ENCODE measurements around the gene UGT2A2. TPM values are rescaled to one million over a fixed set of nuclear protein-coding genes. Genes with fewer than 3 reads are reported as not detected.

The UGT2A2 gene
- total RNA-seq, 1 donor from 2014 or later, result not detected

DNA sequence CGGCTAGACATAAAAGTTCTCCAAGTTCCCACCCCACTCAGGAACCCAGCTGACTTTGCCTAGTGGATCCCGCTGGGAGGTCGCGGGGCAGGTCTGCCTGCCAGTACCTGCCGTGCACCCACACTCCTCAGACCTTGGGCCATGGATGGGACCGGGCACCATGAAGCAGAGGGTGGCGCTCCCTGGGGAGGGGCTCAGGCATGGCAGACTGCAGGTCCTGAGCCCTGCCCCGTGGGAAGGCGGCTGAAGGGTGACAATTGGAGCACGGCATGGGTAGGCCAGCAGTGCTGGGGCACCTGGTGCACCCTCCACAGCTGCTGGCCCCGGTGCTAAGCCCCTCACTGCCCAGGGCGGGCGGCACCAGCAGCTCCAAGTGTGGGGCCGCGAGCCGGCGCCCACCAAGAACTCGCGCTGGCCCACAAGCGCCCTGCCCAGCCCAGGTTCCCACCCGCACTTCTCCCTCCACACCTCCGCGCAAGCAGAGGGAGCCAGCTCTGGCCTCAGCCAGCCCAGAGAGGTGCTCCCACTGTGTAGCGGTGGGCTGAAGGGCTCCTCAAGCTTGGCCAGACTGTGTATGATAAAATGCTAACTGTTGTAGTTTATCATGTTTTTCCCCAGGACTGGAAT, 63.1 kb downstream of the UGT2A2 start:
- DNase-seq (ENCODE audit: low read depth in 2 of 2), result no peak

DNA sequence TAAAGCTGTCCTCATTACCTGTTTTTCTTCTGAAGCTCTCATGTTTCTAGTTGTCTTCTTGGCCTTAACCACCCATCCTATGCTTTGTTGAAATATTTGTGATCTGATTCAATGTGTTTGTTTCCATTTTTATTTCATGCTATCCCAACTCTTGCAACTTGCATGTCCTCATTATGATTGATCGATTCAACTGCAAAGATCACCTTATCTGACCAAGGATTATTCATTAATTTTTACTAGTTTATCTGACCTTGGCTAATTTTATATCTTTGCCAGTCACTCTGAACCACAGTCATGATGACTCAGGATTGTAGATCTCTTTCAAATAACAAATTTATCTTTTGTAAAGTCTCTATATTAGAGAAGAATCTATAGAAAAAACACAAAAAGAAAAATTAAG, 70.7 kb downstream of the UGT2A2 start:
- DNase-seq (ENCODE audit: low read depth in 2 of 2), result no peak

DNA sequence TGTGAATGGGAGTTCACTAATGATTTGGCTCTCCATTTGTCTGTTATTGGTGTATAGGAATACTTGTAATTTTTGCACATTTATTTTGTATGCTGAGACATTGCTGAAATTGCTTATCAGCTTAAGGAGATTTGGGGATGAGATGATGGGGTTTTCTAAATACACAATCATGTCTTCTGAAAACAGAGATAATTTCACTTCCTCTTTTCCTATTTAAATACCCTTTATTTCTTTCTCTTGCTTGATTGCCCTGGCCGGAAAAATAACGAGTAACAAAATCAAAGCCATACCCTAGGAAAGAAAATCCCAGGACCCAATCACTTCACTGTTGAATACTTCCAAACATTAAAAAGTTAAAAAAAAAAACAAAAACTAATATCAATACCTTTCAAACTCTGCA, 76.0 kb downstream of the UGT2A2 start:
- no peak for DNase-seq (ENCODE audit: low read depth in 2 of 2)

DNA sequence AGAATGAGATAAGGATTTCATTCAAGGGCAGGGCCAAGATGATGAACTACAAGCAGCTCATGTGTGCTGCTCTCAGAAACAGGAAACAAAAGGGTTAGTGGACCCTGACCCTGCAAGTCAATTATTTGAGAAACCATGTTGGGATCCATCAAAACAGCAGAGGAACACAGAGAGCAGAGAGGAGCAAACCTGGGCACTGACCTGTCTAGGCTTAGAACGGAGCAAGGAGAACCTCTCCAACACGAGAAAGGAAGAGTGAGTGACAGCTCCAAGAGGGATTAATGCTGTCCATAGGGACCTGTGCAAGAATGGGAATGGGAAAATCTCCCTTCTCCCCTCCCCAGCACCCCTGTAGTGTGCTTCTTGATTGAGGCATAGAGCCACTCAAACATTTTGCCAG, 89.8 kb downstream of the UGT2A2 start:
- no peak for DNase-seq (ENCODE audit: low read depth in 2 of 2)

DNA sequence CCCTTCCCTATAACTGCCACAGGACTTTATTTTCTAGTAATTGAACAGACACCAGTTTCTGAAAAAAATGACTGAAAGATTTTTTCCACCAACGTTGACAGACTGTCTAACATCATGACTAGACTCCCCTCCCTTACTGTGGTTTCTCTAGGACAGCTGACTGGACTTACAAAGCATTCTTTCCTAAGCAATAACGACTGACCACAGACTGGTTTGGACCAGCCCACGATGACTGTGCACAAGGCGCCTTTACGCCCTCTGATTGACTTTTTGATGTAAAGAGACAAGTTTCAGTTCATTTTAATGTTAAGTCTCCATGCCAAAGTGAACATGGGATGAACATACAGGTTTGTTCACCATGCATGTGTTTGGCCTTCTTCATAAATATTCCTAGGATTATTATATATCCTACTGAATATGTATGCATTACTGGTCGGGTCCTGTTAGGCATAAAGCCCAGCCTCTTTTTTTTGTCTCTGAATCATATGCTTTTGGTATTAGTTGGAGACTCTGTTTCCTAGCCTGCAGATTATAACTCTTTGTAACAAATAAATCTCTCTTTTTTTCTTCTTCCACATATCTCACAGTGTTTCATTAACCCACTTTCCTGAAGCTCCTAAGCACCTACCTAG, 93.2 kb downstream of the UGT2A2 start:
- DNase-seq (ENCODE audit: low read depth in 2 of 2), result no peak

Other genes starting within 250 kb of the UGT2A2 start
- gene UGT2B4, start 143.7 kb downstream of the UGT2A2 start, total RNA-seq, result not detected in 2 replicates
- gene UGT2A1, start 13.6 kb upstream of the UGT2A2 start, total RNA-seq, result not detected in 2 replicates
- 1.6 and 8.3 TPM in 2 replicates for gene SULT1B1, start 121.0 kb upstream of the UGT2A2 start, total RNA-seq
- gene SULT1E1, start 220.5 kb upstream of the UGT2A2 start, total RNA-seq, result 3.4 and 5.2 TPM in 2 replicates

Data from lung microvascular endothelial cell (primary cell).